Upper lobe of right lung (tissue), 1 donor: ENCODE data around the gene SEMA4C. TPM values are rescaled to one million over a fixed set of nuclear protein-coding genes. Genes with fewer than 3 reads are reported as not detected.

Source experiments
- ATAC-seq: fragments of 200-7000 bp; cut with Tn5 transposase; one replicate; pipeline ENCODE4 v1.9.1; 2020; ENCODE audit warnings: mild to moderate bottlenecking, moderate library complexity
- DNase-seq: peaks from one replicate; pipeline ENCODE4 v3.0.0-alpha.2; 2020
- H3K27ac ChIP-seq: fragments of 200-600 bp; one replicate; pipeline ENCODE4 v1.8.0; 2022
- H3K27me3 ChIP-seq: fragments of 200-600 bp; one replicate; pipeline ENCODE4 v1.8.0; 2022; ENCODE audit warnings: mild to moderate bottlenecking
- H3K36me3 ChIP-seq: fragments of 200-600 bp; one replicate; pipeline ENCODE4 v1.8.0; 2022
- H3K4me1 ChIP-seq: fragments of 200-600 bp; one replicate; pipeline ENCODE4 v1.8.0; 2022
- H3K4me3 ChIP-seq: fragments of 200-600 bp; one replicate; pipeline ENCODE4 v1.8.0; 2022; ENCODE audit warnings: mild to moderate bottlenecking
- H3K9me3 ChIP-seq: fragments of 200-600 bp; one replicate; pipeline ENCODE4 v1.8.0; 2022
- intact Hi-C: fragments of 100-400 bp; cut with DNase I; formaldehyde crosslinking; loops from one replicate; pipeline ENCODE4 v1.11.0; 2022
- total RNA-seq: library from RNA; stranded (reverse); fragmentation: NEBNext Ultra II Directional; extraction: Animal tissue kit (Norgen Biotek cat#: 25700); gene quantifications from one replicate; pipeline ENCODE4 v1.2.1, GENCODE V29; 2021
- TF ChIP-seq, protein P1 (sequence below): fragments of 200-600 bp; IDR thresholded peaks from one replicate; pipeline ENCODE4 v1.8.0; 2022; ENCODE audit warnings: antibody characterized with exemption
- donor health status: DM: no; HTN: yes; CAD: no; lungs with severe emphysema.

SEMA4C gene
- total RNA-seq, 1 donor from 2014 or later = 37.7 TPM

DNA sequence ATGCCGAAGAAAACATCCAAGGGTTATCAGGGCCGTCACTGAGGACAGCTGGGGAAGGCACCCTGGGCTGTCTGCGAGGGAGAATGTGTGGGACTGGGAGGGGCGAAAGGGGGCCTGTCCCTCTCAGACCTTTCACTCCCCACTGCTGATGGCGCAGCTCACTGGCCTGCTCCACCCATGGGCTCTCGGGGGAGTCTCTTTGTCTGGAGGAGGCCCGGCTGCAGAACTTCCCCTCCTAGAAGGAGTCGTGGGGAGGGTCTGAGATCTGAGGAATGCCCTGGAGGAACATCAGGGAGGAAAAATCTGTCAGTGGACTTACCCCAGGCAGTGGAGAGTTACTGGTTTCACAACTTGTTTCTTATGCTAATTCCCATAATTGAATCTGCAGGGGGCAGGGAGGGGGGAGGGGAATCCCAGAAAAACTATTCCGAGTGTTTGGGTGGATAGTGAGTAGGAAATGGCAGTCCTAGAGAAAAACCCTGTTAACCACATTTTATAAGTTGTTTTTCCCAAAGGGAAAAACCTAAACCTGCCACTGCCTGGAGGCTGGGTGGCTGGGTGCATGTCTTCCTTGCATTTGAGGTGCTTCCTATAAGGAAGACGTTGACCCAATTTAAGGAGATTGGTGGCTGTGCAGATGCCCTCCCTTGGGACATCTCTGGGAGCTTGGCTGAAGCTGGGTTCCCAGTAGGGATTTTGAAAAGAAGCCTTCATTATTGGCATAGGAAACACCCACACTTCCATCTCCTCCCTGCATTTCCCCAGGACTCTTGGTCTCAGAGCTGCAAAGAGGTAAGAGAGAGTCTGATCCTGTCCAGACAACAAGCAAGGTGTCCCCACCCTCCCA is 11.7 kb upstream of the SEMA4C start:
- DNase-seq = no peak
- Histone ChIP-seq H3K27ac (no peak overlapping the region), H3K4me1 (peaks cover 17% of the 10 kb centered on the region), H3K27me3 (no peaks in the 10 kb centered on the region), H3K9me3 (no peaks in the 10 kb centered on the region), H3K36me3 (no peaks in the 10 kb centered on the region), H3K4me3 (no peak overlapping the region)
- ATAC-seq = no peak
- TF ChIP-seq, protein P1, sequence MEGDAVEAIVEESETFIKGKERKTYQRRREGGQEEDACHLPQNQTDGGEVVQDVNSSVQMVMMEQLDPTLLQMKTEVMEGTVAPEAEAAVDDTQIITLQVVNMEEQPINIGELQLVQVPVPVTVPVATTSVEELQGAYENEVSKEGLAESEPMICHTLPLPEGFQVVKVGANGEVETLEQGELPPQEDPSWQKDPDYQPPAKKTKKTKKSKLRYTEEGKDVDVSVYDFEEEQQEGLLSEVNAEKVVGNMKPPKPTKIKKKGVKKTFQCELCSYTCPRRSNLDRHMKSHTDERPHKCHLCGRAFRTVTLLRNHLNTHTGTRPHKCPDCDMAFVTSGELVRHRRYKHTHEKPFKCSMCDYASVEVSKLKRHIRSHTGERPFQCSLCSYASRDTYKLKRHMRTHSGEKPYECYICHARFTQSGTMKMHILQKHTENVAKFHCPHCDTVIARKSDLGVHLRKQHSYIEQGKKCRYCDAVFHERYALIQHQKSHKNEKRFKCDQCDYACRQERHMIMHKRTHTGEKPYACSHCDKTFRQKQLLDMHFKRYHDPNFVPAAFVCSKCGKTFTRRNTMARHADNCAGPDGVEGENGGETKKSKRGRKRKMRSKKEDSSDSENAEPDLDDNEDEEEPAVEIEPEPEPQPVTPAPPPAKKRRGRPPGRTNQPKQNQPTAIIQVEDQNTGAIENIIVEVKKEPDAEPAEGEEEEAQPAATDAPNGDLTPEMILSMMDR = no peak
- intact Hi-C loops = no loop called here

DNA sequence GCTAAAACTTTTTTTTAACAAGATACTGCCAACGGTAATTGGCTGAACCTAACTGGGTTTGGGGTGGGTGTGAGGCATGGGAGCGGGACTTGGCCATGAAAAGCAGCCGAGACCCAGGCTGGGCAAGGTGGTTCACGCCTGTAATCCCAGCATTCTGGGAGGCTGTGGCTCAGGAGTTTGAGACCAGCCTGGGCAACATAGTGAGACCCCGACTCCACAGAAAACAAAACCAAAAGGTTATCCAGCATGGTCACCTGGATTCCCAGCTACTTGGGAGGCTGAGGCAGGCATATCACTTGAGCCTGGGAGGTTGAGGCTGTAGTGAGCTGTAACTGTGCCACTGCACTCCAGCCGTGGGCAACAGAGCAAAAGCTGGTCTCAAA is 11.0 kb upstream of the SEMA4C start:
- TF ChIP-seq, protein P1 = no peak
- no peaks in the 10 kb centered on the region for H3K9me3 ChIP-seq
- H3K36me3 ChIP-seq = no peaks in the 10 kb centered on the region
- no peak for ATAC-seq
- peaks cover 17% of the 10 kb centered on the region for H3K4me1 ChIP-seq
- H3K27me3 ChIP-seq = no peaks in the 10 kb centered on the region
- H3K27ac ChIP-seq = no peak overlapping the region
- H3K4me3 ChIP-seq = no peak overlapping the region
- intact Hi-C loops = no loop called here
- no peak for DNase-seq

- TF ChIP-seq, protein P1 = no peak
- Histone ChIP-seq H3K9me3 (no peaks in the 10 kb centered on the region), H3K27ac (no peak overlapping the region), H3K27me3 (no peaks in the 10 kb centered on the region), H3K36me3 (no peaks in the 10 kb centered on the region), H3K4me3 (no peak overlapping the region), H3K4me1 (peaks cover 7% of the 10 kb centered on the region)
- ATAC-seq = no peak
- no peak for DNase-seq
- intact Hi-C loops = no loop called here
These were observed 9.7 kb upstream of the SEMA4C start for GRCh38 chr2:96879545-96880040.

- Histone ChIP-seq H3K9me3 (no peaks in the 10 kb centered on the region), H3K27me3 (no peaks in the 10 kb centered on the region), H3K4me1 (peaks cover 9% of the 10 kb centered on the region), H3K27ac (no peak overlapping the region), H3K36me3 (no peaks in the 10 kb centered on the region), H3K4me3 (no peak overlapping the region)
- TF ChIP-seq, protein P1 = no peak
- intact Hi-C loops = no loop called here
- DNase-seq (no peak), ATAC-seq (no peak)
These were observed 9.1 kb upstream of the SEMA4C start for GRCh38 chr2:96878796-96879544.

GRCh38 chr2:96878171-96878570 is 8.3 kb upstream of the SEMA4C start:
- intact Hi-C loops = no loop called here
- no peak for ATAC-seq
- Histone ChIP-seq H3K4me3 (no peak overlapping the region), H3K9me3 (no peaks in the 10 kb centered on the region), H3K27ac (no peak overlapping the region), H3K4me1 (peaks cover 17% of the 10 kb centered on the region), H3K36me3 (no peaks in the 10 kb centered on the region), H3K27me3 (no peaks in the 10 kb centered on the region)
- TF ChIP-seq, protein P1 = no peak
- no peak for DNase-seq
